ENCODE measurements around the gene MLX.
A peak's percentile ranks its signal among the peaks of the same experiment; 100 is the strongest.

MLX gene

GRCh38 chr17:42555122-42555622, 11.7 kb upstream of the MLX start:
- no peak for DNase-seq (ENCODE audit: low read depth)

- peak; percentile 33 for DNase-seq (ENCODE audit: low read depth)
Measured at GRCh38 chr17:42555961-42556617, 10.8 kb upstream of the MLX start.

- no peak for DNase-seq (ENCODE audit: low read depth)
Measured at GRCh38 chr17:42559075-42559474, 7.8 kb upstream of the MLX start.

- peak; percentile 21 for DNase-seq (ENCODE audit: low read depth)
Measured at GRCh38 chr17:42560246-42560645, 6.7 kb upstream of the MLX start.

GRCh38 chr17:42561897-42562387, 5.0 kb upstream of the MLX start, which contains the start of gene COASY:
Gene COASY, plus strand, starts transcription at chr17:42562148. Its CDS starts 475 bp downstream, at chr17:42562623.
- peak; percentile 98 for DNase-seq (ENCODE audit: low read depth)

GRCh38 chr17:42562388-42563142, 4.3 kb upstream of the MLX start:
- DNase-seq (ENCODE audit: low read depth) = no peak

GRCh38 chr17:42563143-42563509, 3.8 kb upstream of the MLX start:
- no peak for DNase-seq (ENCODE audit: low read depth)

- no peak for DNase-seq (ENCODE audit: low read depth)
Measured at GRCh38 chr17:42563543-42563942, 3.4 kb upstream of the MLX start.

GRCh38 chr17:42563950-42564349, 3.0 kb upstream of the MLX start:
- no peak for DNase-seq (ENCODE audit: low read depth)

GRCh38 chr17:42564815-42565522, 1.9 kb upstream of the MLX start:
- DNase-seq (ENCODE audit: low read depth) = no peak

GRCh38 chr17:42565523-42566214, 1.2 kb upstream of the MLX start:
- no peak for DNase-seq (ENCODE audit: low read depth)

GRCh38 chr17:42566215-42566882, 551 bp upstream of the MLX start:
- no peak for DNase-seq (ENCODE audit: low read depth)

- DNase-seq (ENCODE audit: low read depth) = no peak
Measured at GRCh38 chr17:42568341-42569111, 1.6 kb downstream of the MLX start.

GRCh38 chr17:42571435-42572225, 4.7 kb downstream of the MLX start:
- DNase-seq (ENCODE audit: low read depth) = no peak

GRCh38 chr17:42573095-42573494, 6.2 kb downstream of the MLX start:
- DNase-seq (ENCODE audit: low read depth) = no peak

GRCh38 chr17:42574463-42574862, 7.6 kb downstream of the MLX start:
- DNase-seq (ENCODE audit: low read depth) = no peak

GRCh38 chr17:42577140-42577531, 10.2 kb downstream of the MLX start:
- no peak for DNase-seq (ENCODE audit: low read depth)

GRCh38 chr17:42577532-42578281, 10.8 kb downstream of the MLX start, which contains the start of gene PSMC3IP:
Gene PSMC3IP, minus strand, starts transcription at chr17:42577729. Its CDS starts 43 bp downstream, at chr17:42577686.
- DNase-seq (ENCODE audit: low read depth) = peak; percentile 95

- DNase-seq (ENCODE audit: low read depth) = peak; percentile 72
Measured at GRCh38 chr17:42578282-42578869, 11.5 kb downstream of the MLX start.

Measured in EH (cell line).